Hematopoietic multipotent progenitor cell treated with erythropoietin and hydrocortisone succinate and interleukin-3 and kit ligand, for 4 days (in vitro differentiated cells): ENCODE measurements around the gene EIF2AK2.

ENCODE experiments used
- DNase-seq: peaks from one replicate; pipeline ENCODE4 v3.0.0-alpha.2; 2015

The EIF2AK2 gene

DNA sequence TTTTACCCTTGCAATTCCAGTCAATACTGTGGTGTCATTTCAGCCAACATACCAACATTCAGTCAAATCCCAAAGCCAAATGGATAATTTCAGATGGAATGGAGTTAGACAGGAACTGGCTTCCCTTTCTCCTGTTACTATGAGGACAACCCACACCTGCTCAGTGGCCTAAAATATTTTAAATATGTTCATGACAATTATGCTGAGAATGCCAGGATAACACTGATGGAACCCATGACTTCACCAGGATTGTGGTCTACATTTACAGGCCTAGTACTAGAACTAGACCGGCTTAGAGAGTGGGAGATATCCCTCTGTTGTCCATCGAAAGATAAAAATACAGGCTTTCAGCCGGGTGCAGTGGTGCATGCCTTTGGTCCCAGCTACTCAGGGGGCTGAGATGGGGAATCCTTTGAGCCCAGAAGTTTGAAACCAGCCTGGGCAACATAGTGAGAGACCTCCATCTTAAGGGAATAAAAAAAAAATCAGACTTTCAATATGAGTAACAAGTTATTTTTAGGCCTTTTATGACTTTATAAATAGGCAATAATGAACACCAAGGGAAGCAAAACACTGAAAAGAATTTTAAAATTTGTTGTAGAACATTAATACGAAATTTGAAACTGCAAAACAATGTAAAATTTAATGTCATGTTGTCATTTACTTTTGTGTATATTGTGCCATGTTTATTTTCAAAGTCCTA is 58.2 kb downstream of the EIF2AK2 start:
- no peak for DNase-seq

DNA sequence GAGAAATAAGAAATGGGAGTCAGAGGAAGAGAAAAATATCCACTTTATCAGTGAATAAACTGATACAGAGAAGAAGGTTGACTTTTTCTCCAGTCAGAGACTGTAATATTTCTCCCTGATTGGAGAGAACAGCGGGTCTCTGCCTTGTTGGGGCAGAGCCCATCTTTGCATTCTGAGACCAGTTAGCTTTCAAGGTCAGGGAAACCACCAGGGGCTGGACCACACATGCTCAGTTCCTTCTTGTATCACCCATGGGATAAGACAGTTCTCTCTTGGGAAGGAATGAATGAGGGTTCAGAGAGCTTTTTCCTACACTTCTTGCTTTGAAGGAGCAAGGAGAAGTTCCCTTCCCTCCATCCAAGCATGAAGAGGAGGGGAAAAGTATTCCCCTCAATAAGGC is 60.2 kb downstream of the EIF2AK2 start:
- DNase-seq = no peak

DNA sequence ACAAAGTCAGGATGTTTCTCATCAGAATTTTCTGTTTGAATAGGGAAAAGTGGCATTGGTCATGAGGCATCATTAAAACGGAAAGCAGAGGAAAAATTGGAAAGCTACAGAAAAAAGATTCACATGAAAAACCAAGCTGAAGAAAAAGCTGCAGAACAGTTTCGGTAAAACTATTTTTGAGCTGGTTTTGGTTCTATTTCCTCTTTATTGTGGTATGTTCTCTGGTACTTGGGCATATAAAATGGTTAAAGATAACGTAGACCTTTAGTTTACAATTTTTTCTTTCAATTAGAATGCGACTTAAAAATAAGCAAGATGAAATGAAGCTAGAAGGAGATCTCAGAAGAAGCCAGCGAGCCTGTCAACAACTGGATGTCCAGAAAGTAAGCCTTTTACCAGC is 64.9 kb downstream of the EIF2AK2 start:
- no peak for DNase-seq

DNA sequence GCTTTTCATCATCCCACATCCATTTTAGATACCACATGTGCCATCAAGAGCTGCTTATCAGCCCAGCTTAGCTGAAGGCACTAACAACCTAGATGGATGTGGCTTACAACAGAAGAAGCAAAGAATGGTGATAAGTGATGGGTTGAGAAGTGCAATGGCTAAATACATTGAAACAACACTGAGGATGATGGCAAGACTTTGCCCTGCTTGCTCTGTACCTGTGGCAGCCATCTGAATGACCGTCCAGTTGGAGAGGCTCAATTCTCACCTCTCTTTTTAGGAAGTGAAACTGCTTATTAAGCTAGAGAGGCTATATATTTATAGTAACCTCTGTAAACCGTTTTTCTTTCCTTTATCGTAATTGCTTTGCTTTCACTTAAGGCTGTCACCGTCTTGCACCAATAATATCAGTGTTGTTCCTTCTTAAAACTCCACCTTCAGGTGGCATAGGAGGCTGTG is 66.7 kb downstream of the EIF2AK2 start:
- DNase-seq = no peak

DNA sequence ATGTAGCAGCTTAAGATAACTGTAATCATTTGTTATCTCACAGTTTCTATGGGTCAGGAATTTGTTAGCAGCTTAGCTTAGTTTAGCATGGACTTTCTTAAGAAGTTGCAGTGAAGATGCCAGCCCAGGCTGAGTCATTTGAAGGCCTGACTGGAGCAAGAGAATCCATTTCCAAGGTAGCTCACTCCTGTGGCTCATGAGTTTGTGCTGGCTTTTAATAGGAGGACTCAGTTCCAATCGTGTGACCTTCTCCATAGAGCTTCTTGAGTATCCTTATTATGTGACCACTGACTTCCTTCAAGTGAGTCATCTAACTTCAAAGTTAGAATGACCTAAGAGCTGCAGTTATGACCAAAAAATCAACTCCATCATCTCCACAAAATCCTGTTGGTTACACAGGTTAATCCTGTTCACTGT is 71.0 kb downstream of the EIF2AK2 start:
- DNase-seq = peak; percentile 27

DNA sequence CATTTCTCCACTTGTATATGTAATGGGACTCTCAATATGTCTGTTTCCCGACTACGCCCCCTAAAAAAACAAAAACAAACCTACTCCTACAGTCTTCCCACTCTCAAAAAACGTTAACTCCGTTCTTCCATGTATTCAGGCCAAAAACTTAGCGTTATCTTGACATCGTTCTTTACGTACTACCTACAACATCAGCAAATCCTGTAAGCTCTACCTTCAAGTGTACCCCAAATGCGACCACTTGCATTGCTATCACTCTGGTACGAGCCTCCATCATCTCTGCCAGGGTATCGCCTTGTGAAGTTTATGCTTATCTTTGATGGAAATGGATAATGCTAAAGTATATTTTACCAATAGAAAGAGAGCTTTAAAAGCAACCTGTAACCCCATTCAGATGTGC is 72.0 kb downstream of the EIF2AK2 start:
- no peak for DNase-seq

DNA sequence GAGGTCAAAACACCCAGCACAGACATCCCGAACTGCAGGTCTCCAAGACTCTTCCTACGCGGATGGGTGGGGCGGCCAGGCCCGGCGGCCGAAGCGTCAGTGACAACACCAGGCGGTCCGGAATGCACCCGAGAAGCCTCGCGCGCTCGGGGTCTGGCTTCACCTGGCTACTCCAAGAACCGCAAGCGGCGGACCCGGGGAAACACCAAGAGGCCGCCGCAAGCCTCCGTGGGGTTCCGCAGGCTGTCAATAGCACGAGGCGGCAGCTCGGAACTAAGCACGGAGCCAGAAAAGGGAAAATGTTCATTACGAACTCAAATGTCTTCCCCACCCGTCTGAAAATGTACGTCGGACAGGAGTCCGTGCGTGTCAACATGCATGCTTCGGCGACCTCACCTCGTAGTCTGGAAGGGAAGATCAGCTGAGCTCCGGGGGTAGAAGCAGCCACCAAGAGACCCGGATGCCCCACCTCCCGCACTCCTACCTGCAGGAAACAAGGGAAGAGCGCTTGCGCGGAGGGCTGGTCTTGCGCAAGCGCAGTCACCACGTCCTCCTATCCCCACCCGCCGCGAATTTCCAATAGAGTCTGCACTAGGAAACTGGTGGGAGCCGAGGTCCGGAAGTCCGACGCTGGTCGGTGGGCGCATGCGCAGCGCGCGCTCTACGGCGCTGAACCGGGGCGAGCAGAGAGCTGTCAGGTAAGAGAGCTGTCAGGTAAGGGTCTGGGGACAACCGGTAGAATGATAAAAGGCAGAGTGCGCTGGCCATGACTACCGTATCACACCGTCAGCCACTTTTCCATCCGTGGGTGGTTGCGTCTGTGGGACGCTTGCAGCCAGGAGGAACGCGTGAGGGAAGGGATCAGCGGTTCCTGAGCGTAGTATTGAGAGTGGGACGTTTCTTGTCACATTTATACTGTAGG is 72.6 kb downstream of the EIF2AK2 start, which contains the start of the genes GPATCH11 and HEATR5B:
Gene GPATCH11 (plus strand): TSS at position 646 of the 922 bp plus-strand sequence. CDS start 3,864 bp downstream, outside the sequence.
Gene HEATR5B (minus strand): TSS at position 500 of the 922 bp plus-strand sequence. CDS start 958 bp downstream, outside the sequence.
- DNase-seq = peak; percentile 98

DNA sequence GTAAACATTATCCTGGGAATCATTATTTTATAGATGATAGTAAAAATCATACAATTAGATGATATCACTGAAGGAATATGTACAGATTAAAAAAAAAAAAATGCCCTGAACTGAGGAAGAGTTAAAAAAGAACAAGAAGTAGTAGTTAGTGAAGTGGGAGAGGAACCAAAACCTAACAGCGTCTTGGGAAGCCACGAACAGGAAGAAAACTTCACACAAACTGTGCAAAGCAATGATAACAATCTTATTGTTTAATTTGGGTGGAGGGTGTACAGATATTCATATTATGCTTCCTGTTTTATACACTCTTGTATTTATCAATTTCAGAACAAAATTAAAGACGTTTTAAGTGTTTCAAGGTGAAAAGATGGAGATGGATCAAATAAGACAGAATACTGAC is 76.1 kb downstream of the EIF2AK2 start:
- peak; percentile 47 for DNase-seq

DNA sequence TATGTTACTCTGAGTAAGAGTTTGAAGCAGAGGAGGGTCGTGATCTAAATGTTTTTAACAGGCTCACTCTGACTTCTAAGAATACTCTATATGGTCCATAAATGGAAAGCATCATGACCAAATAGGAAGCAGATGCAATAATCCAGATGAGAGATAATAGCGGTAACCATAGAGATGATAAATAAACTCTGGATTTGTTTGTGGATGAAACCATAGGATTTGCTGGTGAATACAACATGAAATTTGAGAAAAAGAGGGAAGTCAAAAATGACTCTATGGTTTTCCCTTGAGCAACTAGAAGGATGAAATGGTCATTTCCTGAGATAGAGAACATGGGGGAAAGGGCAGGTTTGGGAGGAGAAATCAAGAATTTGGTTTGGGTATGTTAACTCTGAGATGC is 76.5 kb downstream of the EIF2AK2 start:
- DNase-seq = peak; percentile 47

DNA sequence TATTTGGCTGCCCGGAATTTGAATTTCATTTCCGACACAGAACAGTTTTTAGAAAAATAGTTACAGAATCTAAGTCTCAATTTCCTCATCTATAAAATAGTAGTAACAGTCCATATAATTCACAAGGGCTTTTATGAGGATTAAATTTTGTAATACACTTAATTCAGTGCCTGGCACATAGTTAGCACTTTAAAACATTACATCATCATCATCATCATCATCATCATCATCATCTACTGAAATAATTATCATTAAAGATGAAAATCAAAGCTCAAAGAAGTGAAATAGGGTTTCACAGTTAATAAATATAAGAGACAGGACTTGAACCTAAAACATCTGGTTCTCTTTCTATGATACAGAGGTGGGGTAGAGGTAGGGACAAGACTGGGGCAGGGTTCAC is 85.8 kb downstream of the EIF2AK2 start:
- no peak for DNase-seq

DNA sequence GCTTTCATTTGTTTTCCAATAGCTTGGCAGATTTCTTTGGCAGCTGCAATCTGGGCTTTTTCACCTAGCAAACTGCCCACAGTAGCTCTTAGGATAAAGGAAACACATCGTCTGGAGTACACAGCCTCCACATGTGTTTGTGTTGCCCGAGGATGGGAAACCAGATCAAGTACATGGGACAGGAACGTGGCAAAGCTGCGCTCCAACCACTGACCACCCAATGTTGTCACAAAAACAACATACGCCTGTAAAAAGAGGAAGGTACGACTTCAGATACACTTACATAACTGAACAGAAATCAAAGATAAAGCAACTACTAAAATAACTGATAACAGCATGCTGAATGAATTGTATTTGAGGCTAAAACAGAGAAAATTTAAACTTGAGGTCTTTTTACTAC is 88.1 kb downstream of the EIF2AK2 start:
- DNase-seq = peak; percentile 58

DNA sequence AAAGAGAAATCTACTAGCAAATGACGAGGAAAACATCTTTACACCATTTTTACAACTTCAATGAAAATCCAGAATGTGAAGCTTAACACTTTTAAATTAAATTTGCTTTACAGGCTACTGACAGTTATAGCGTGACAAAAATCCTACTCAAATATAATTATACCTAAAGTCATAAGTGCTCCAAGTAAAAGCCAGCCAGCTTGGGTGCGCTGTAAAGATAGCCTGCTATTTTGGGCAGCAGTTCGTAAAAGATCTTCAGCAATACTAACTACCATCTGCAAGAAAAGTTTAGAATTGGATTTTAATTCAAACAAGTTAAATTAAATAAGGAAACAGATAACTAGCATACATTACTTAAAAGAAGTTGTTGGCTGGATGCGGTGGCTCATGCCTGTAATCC is 95.0 kb downstream of the EIF2AK2 start:
- no peak for DNase-seq

DNA sequence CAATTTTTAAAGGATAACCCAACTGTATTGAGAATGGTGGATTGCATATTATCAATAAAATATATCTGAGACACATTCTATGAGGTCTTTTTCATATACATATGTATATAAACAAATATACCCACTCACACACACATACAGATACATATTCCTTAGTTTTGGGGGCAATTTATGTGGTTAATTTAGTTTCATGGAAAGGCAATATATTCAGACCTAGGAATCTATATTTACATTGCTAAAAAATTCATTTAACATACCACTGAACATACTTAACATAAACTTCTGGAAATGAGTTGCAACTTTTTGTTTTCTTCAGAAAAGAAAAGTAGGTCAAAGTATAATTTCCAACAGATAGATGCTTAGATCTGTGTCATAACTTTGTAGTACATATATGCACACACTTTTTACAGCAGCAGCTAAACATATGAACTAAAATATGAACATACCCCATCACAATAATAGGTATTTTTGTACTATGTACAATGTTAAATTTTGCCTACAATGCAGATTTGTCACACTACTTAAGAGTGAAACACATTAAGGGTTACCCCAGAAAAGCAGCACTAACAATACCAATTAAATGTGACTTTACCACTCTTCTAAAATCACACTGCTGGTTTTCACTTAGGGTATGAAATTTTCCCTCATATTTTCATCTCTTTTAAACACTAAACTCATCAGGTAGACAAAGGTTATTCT is 95.6 kb downstream of the EIF2AK2 start:
- DNase-seq = no peak

DNA sequence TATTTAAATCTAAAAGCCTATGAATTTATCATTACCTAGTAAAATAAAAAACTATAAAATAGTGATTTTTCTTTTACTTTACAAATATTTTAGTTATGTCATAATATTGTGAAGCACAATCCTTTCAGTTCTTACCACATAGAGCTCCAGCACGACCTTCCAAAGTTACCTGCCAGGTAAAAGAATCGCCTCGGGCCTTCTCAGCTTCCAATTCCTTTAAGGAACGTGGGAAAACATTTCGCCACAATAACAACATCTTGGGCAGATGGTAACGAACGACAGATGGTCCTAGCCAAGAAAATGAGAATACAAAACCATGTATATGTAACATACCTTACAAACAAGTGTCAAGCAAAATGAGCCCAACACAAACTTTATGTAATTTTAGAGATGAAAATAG is 96.3 kb downstream of the EIF2AK2 start:
- DNase-seq = no peak

DNA sequence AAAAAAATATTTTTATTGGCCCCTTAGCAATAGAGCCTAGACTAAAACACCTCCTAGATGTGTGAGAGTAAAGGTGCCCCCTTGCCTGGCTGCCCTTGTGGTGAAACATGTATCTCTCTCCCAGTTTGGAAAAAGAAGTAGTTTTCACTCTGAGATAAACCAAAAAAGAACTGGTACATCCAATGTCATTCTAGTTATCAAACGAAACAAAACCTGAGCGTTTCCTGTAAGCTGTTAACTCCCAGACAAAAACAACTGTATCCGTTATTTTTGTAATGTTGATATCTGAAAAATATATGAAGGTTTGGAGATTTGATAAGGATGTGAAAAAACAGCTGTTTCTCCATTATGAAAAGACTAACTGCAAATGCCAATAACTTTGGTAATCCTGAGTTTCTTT is 96.9 kb downstream of the EIF2AK2 start:
- DNase-seq = peak; percentile 64

DNA sequence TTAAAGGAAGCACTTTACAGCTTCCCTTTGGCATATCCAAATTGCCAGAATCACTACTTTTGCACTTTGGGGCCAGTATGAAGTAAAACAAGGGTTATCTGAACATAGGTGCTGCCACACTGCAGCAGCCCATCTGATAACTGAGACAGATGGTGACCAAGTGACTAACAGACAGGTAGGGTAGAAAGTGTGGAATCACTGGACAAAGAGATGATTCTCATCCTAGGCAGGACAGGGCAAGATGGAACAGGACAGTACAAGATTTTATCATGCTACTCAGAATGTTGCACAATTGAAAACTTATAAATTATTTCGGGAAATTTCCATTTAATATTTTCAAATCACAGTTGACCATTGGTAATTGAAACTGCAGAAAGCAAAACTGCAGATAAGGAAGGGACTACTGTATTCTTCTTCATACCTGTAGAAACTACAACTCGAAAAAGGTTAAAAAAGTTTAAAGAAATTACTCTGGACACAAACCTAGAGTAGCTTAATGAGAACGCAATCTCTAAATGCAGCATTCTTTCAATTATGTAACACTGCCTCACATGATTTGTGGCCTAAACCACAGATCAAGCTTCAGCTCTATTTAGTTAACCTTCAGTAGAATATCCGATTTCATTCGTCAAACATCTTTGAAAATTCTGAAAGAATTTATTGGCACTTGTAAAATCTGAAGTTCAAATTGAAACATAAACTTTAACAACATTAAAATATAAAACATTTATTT is 104.0 kb downstream of the EIF2AK2 start:
- DNase-seq = peak; percentile 38
